ENCODE results near the gene PRICKLE2. TPM values are rescaled to one million over a fixed set of nuclear protein-coding genes. Genes with fewer than 3 reads are reported as not detected.

The PRICKLE2 gene
- total RNA-seq, 1 experiment from 2014 or later: 5.6 TPM

- TF ChIP-seq NFATC4 (CRISPR knock-in tag; IDR thresholded peaks at IDR 0.05): no peak
- no peak for TF ChIP-seq ZNF317 (CRISPR knock-in tag; IDR thresholded peaks at IDR 0.05; ENCODE audit: borderline replicate concordance, low read depth)
- TF ChIP-seq ZNF121 (CRISPR knock-in tag; IDR thresholded peaks at IDR 0.05): no peak
- TF ChIP-seq TCF7 (CRISPR knock-in tag; IDR thresholded peaks at IDR 0.05; ENCODE audit: low read depth): no peak
- no peak for TF ChIP-seq HMGA2 (CRISPR knock-in tag; IDR thresholded peaks at IDR 0.05)
Measured at GRCh38 chr3:64143409-64144130, 81.7 kb downstream of the PRICKLE2 start (continued).

- no peaks in the 10 kb centered on the region for H3K27me3 Mint-ChIP-seq (ENCODE audit: low read depth)
- CTCF ChIA-PET: no interaction called here
- POLR2A ChIA-PET: no interaction called here
- ATAC-seq: no peak
- no peak overlapping the region for H3K27ac Mint-ChIP-seq
- no peak overlapping the region for H3K4me3 Mint-ChIP-seq
- H3K4me1 Mint-ChIP-seq: peaks cover 12% of the 10 kb centered on the region
- TF ChIP-seq PREB (CRISPR knock-in tag; IDR thresholded peaks at IDR 0.05; ENCODE audit: borderline replicate concordance): no peak
- TF ChIP-seq HMGXB4 (CRISPR knock-in tag; IDR thresholded peaks at IDR 0.05): no peak
- TF ChIP-seq ZNF263 (CRISPR knock-in tag; IDR thresholded peaks at IDR 0.05; ENCODE audit: low read depth): no peak
- no peak for TF ChIP-seq ZNF425 (CRISPR knock-in tag; conservative IDR thresholded peaks at IDR 0.05)
- TF ChIP-seq GRHL2 (CRISPR knock-in tag; IDR thresholded peaks at IDR 0.05; ENCODE audit: insufficient replicate concordance, severe bottlenecking): no peak
- TF ChIP-seq NR2C2 (CRISPR knock-in tag; IDR thresholded peaks at IDR 0.05): no peak
- DNase-seq (ENCODE audit: low spot score): no peak
- H3K36me3 Mint-ChIP-seq: no peaks in the 10 kb centered on the region
- no peaks in the 10 kb centered on the region for H3K9me3 Mint-ChIP-seq
Measured at GRCh38 chr3:64141476-64141875, 83.8 kb downstream of the PRICKLE2 start.

GRCh38 chr3:64140651-64141050 lies 84.6 kb downstream of the PRICKLE2 start:
- ATAC-seq (no peak), DNase-seq (ENCODE audit: low spot score) (no peak)
- H3K4me3 Mint-ChIP-seq: no peak overlapping the region
- ChIA-PET CTCF (no interaction called here), POLR2A (no interaction called here)
- no peaks in the 10 kb centered on the region for H3K36me3 Mint-ChIP-seq
- peaks cover 12% of the 10 kb centered on the region for H3K4me1 Mint-ChIP-seq
- H3K27me3 Mint-ChIP-seq (ENCODE audit: low read depth): no peaks in the 10 kb centered on the region
- no peaks in the 10 kb centered on the region for H3K9me3 Mint-ChIP-seq
- H3K27ac Mint-ChIP-seq: no peak overlapping the region
- TF ChIP-seq ATF3 (CRISPR knock-in tag; conservative IDR thresholded peaks at IDR 0.05) (no peak), CREM (CRISPR knock-in tag; IDR thresholded peaks at IDR 0.05) (no peak), AFF4 (CRISPR knock-in tag; IDR thresholded peaks at IDR 0.05; ENCODE audit: borderline replicate concordance) (no peak), PREB (CRISPR knock-in tag; IDR thresholded peaks at IDR 0.05; ENCODE audit: borderline replicate concordance) (no peak), ZNF416 (CRISPR knock-in tag; IDR thresholded peaks at IDR 0.05) (no peak), RORB (CRISPR knock-in tag; IDR thresholded peaks at IDR 0.05) (no peak), CDX4 (CRISPR knock-in tag; IDR thresholded peaks at IDR 0.05; ENCODE audit: borderline replicate concordance) (no peak), USF2 (CRISPR knock-in tag; IDR thresholded peaks at IDR 0.05) (no peak), NR3C1 (CRISPR knock-in tag; conservative IDR thresholded peaks at IDR 0.05; ENCODE audit: low read depth) (no peak), NFYB (CRISPR knock-in tag; conservative IDR thresholded peaks at IDR 0.05; ENCODE audit: low read depth) (no peak), TP53 (CRISPR knock-in tag; IDR thresholded peaks at IDR 0.05) (no peak)
